Thyroid gland (tissue), 4 donors: Measurements from ENCODE around the gene CCR7. TPM values are rescaled to one million over a fixed set of nuclear protein-coding genes. Genes with fewer than 3 reads are reported as not detected.

Experiments used
- DNase-seq, 2 donors: peaks; one replicate each; pipeline ENCODE4 v3.0.0-alpha.2; 2019
- H3K27ac ChIP-seq, 3 donors: fragments of 200-600 bp; sonication (generic); 1 replicate in 2 of 3; 2 replicates in 1 of 3; pipeline ENCODE4 v1.5.1; 2016 to 2019; ENCODE audit warnings: mild to moderate bottlenecking in 1 of 3, moderate library complexity in 1 of 3
- H3K27me3 ChIP-seq: fragments of 200-600 bp; sonication (generic); one replicate; pipeline ENCODE4 v1.5.1; 2019
- H3K36me3 ChIP-seq, 2 donors: fragments of 200-600 bp; sonication (generic); one replicate each; pipeline ENCODE4 v1.5.1; 2016 to 2019
- H3K4me1 ChIP-seq, 2 donors: fragments of 200-600 bp; sonication (generic); one replicate each; pipeline ENCODE4 v1.5.1; 2017 to 2019
- H3K4me3 ChIP-seq, 3 donors: fragments of 200-600 bp; sonication (generic); replicated peaks in 1 of 3; 1 replicate in 2 of 3; 2 replicates in 1 of 3; pipeline ENCODE4 v1.5.1; 2016; ENCODE audit warnings: mild to moderate bottlenecking in 1 of 3
- H3K9me3 ChIP-seq: fragments of 200-600 bp; sonication (generic); one replicate; pipeline ENCODE4 v1.5.1; 2017
- CTCF ChIP-seq, 6 experiments: fragments of 200-600 bp in 3 of 6; fragments of 450-650 bp in 3 of 6; sonication (generic) in 3 of 6; IDR thresholded peaks; one replicate each; pipeline ENCODE4 v1.5.1; 2016 to 2019; ENCODE audit warnings: antibody characterized with exemption in 6 of 6, mild to moderate bottlenecking in 2 of 6, inconsistent platforms in 1 of 6, moderate library complexity in 1 of 6
- POLR2A ChIP-seq, 2 donors: fragments of 450-650 bp; IDR thresholded peaks; one replicate each; pipeline ENCODE4 v1.6.1; 2017; ENCODE audit warnings: antibody characterized with exemption in 2 of 2, mild to moderate bottlenecking in 2 of 2, moderate library complexity in 1 of 2
- WGBS, 2 donors: methylation state at CpG; one replicate each; pipeline ENCODE4 v1.1.5; 2017; 5-methylcytosine and 5-hydroxymethylcytosine counted together
- intact Hi-C: fragments of 100-400 bp; cut with DNase I; formaldehyde crosslinking; loops from one replicate; pipeline ENCODE4 v1.15.1; 2023
- total RNA-seq, 4 donors: library from RNA; depleted of rRNA; stranded (reverse); fragments of >200 nt; gene quantifications; one replicate each; pipeline ENCODE4 v1.2.3, GENCODE V29; 2016

The CCR7 gene
- total RNA-seq, 4 donors from 2014 or later = 0.27 to 1.6 (median 0.93) TPM; not detected in 1

- H3K9me3 ChIP-seq = no peaks in the 10 kb centered on the region
- H3K27ac ChIP-seq = no peak overlapping the region
- no peaks in the 10 kb centered on the region for H3K36me3 ChIP-seq
- H3K4me1 ChIP-seq = peaks cover 9 to 16% of the 10 kb centered on the region in 2 donors
- 84% methylated on average over 7 of the region's 7 CpGs for WGBS, 2 donors
- DNase-seq = no peak
- no peak overlapping the region for H3K4me3 ChIP-seq
- intact Hi-C loops = no loop called here
- TF ChIP-seq POLR2A (IDR thresholded peaks at IDR 0.05) = no peak
- TF ChIP-seq CTCF (IDR thresholded peaks at IDR 0.05) = no peak
- no peaks in the 10 kb centered on the region for H3K27me3 ChIP-seq
These were observed 46.7 kb upstream of the CCR7 start for GRCh38 chr17:40611840-40612474.

- no peak overlapping the region for H3K27ac ChIP-seq
- H3K4me1 ChIP-seq = peaks cover 10 to 21% of the 10 kb centered on the region in 2 donors
- no peak for DNase-seq
- no peaks in the 10 kb centered on the region for H3K36me3 ChIP-seq
- no peak for TF ChIP-seq CTCF (IDR thresholded peaks at IDR 0.05)
- H3K9me3 ChIP-seq = no peaks in the 10 kb centered on the region
- no peaks in the 10 kb centered on the region for H3K27me3 ChIP-seq
- WGBS, 2 donors = 53 to 62% methylated on average over 2 of the region's 2 CpGs
- intact Hi-C loops = no loop called here
- no peak overlapping the region for H3K4me3 ChIP-seq
These were observed 45.1 kb upstream of the CCR7 start for GRCh38 chr17:40610359-40610758.

- H3K4me1 ChIP-seq = peaks cover 10 to 21% of the 10 kb centered on the region in 2 donors
- H3K4me3 ChIP-seq = no peak overlapping the region
- no peak for DNase-seq
- no peaks in the 10 kb centered on the region for H3K27me3 ChIP-seq
- TF ChIP-seq CTCF (IDR thresholded peaks at IDR 0.05) (no peak), POLR2A (IDR thresholded peaks at IDR 0.05) (no peak)
- intact Hi-C loops = no loop called here
- H3K27ac ChIP-seq = peak overlapping the region in 1 of 3 donors; percentile 8
- H3K9me3 ChIP-seq = no peaks in the 10 kb centered on the region
- 69 to 71% methylated on average over 6 of the region's 6 CpGs for WGBS, 2 donors
- H3K36me3 ChIP-seq = no peaks in the 10 kb centered on the region
These were observed 42.8 kb upstream of the CCR7 start for GRCh38 chr17:40608061-40608581.

- 35 to 48% methylated on average over 5 of the region's 5 CpGs for WGBS, 2 donors
- Histone ChIP-seq H3K9me3 (no peaks in the 10 kb centered on the region), H3K27ac (peak overlapping the region in 1 of 3 donors; percentile 57), H3K36me3 (no peaks in the 10 kb centered on the region), H3K27me3 (no peaks in the 10 kb centered on the region), H3K4me3 (no peak overlapping the region), H3K4me1 (peaks cover 10 to 21% of the 10 kb centered on the region in 2 donors)
- DNase-seq = peak; percentile 44 to 65
- TF ChIP-seq POLR2A (IDR thresholded peaks at IDR 0.05) (no peak), CTCF (IDR thresholded peaks at IDR 0.05) (no peak)
- intact Hi-C loops = no loop called here
These were observed 42.4 kb upstream of the CCR7 start for GRCh38 chr17:40607641-40608040.

- intact Hi-C loops = no loop called here
- TF ChIP-seq CTCF (IDR thresholded peaks at IDR 0.05) = no peak
- TF ChIP-seq POLR2A (IDR thresholded peaks at IDR 0.05) = no peak
- Histone ChIP-seq H3K36me3 (no peaks in the 10 kb centered on the region), H3K4me1 (peaks cover 10 to 21% of the 10 kb centered on the region in 2 donors), H3K4me3 (no peak overlapping the region), H3K27me3 (no peaks in the 10 kb centered on the region), H3K27ac (peak overlapping the region in 1 of 3 donors; percentile 57), H3K9me3 (no peaks in the 10 kb centered on the region)
- peak in 1 of 2 donors; percentile 44 for DNase-seq
- 45 to 51% methylated on average over 10 of the region's 10 CpGs for WGBS, 2 donors
These were observed 41.5 kb upstream of the CCR7 start for GRCh38 chr17:40606548-40607353.
